TTC549 (cell line): ENCODE data around the gene IKZF2.

Source experiments
- FAIRE-seq: peaks from 2 replicates; lab custom pipeline; 2012; peaks lifted over from hg19 to GRCh38; lab: Jason Lieb, UNC

IKZF2 gene

GRCh38 chr2:213151437-213152064, at the start of gene IKZF2:
TSS of gene IKZF2 (minus strand) at chr2:213151612. CDS start at chr2:213148629, 2,983 bp downstream.
- FAIRE-seq: no peak

GRCh38 chr2:213199871-213200270, 48.5 kb upstream of the IKZF2 start:
- no peak for FAIRE-seq

- FAIRE-seq: peak; percentile 98
Observed at GRCh38 chr2:213189001-213189899, 37.8 kb upstream of the IKZF2 start.

- no peak for FAIRE-seq
Observed at GRCh38 chr2:213188533-213188867, 37.1 kb upstream of the IKZF2 start.

GRCh38 chr2:213187833-213188532, 36.6 kb upstream of the IKZF2 start:
- FAIRE-seq: peak; percentile 93

- no peak for FAIRE-seq
Observed at GRCh38 chr2:213187386-213187785, 36.0 kb upstream of the IKZF2 start.

GRCh38 chr2:213185147-213185822, 33.9 kb upstream of the IKZF2 start:
- FAIRE-seq: no peak

- no peak for FAIRE-seq
Observed at GRCh38 chr2:213181712-213182111, 30.3 kb upstream of the IKZF2 start.

- no peak for FAIRE-seq
Observed at GRCh38 chr2:213177679-213178078, 26.3 kb upstream of the IKZF2 start.

GRCh38 chr2:213175673-213176247, 24.3 kb upstream of the IKZF2 start:
- no peak for FAIRE-seq

- FAIRE-seq: no peak
Observed at GRCh38 chr2:213172641-213173040, 21.2 kb upstream of the IKZF2 start.

- no peak for FAIRE-seq
Observed at GRCh38 chr2:213171147-213171546, 19.7 kb upstream of the IKZF2 start.

GRCh38 chr2:213167271-213167930, 16.0 kb upstream of the IKZF2 start:
- FAIRE-seq: no peak

- peak; percentile 82 for FAIRE-seq
Observed at GRCh38 chr2:213166109-213166508, 14.7 kb upstream of the IKZF2 start.

GRCh38 chr2:213164263-213164662, 12.9 kb upstream of the IKZF2 start:
- no peak for FAIRE-seq

- FAIRE-seq: no peak
Observed at GRCh38 chr2:213162516-213163118, 11.2 kb upstream of the IKZF2 start.

- no peak for FAIRE-seq
Observed at GRCh38 chr2:213161759-213162515, 10.5 kb upstream of the IKZF2 start.

GRCh38 chr2:213159768-213160167, 8.4 kb upstream of the IKZF2 start:
- no peak for FAIRE-seq

GRCh38 chr2:213157242-213157641, 5.8 kb upstream of the IKZF2 start:
- no peak for FAIRE-seq

- no peak for FAIRE-seq
Observed at GRCh38 chr2:213156717-213157116, 5.3 kb upstream of the IKZF2 start.
